ENCODE results near the gene ZFP92. TPM values are rescaled to one million over a fixed set of nuclear protein-coding genes. Genes with fewer than 3 reads are reported as not detected.
"Not testable (repeated sequence)": the region's sequence is repeated elsewhere in the genome, so short reads cannot be mapped to it uniquely, and the experiment has no call there.

The ZFP92 gene
- total RNA-seq, 4 donors from 2014 or later: 0.08 to 0.68 (median 0.20) TPM; not detected in 1

GRCh38 chrX:153401133-153401764, 10.0 kb upstream of the ZFP92 start, which contains the start of gene PNMA6E:
Gene PNMA6E, minus strand, starts transcription at chrX:153401350. Its CDS starts 2,501 bp downstream, at chrX:153398849.
- WGBS, 2 donors: 92% methylated on average over 26 to 29 of the region's 29 CpGs
- intact Hi-C loops (cut with DNase I; ENCODE audit: low total_unique reads): no loop called here

DNA sequence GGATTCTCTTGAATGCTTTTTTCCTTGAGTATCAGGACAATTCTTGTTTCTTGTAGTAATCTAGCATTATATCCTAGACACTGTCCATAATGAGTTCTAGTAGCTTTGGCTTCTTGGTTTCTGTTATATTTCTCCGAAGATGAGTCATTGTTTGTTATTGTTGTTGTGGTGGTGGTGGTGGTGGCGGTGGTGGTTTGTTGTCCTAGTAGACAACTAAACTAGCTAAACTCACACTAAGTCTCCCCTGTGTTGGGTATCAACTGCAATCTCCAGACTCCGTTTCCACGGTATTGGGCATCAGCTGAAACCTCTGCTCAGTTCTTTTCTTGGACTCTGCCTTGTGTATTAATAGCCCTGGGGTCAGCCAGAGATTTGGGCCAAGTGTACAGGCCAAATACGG, 6.9 kb upstream of the ZFP92 start:
- WGBS, 2 donors: 67 to 78% methylated on average over 5 of the region's 5 CpGs
- intact Hi-C loops (cut with DNase I; ENCODE audit: low total_unique reads); DNase-seq (ENCODE audit: low spot score in 2 of 2); H3K4me3 ChIP-seq (ENCODE audit: low read depth, poor library complexity, severe bottlenecking): not testable (repeated sequence)

More at GRCh38 chrX:153401133-153401764, 10.0 kb upstream of the ZFP92 start, which contains the start of gene PNMA6E:
- TF ChIP-seq CTCF (IDR thresholded peaks at IDR 0.05) (no peak), POLR2A (IDR thresholded peaks at IDR 0.05) (no peak)
- no peak for DNase-seq (ENCODE audit: low spot score in 2 of 2)
- H3K4me3 ChIP-seq (ENCODE audit: low read depth, poor library complexity, severe bottlenecking): no peak within 1 kb of the TSS

DNA sequence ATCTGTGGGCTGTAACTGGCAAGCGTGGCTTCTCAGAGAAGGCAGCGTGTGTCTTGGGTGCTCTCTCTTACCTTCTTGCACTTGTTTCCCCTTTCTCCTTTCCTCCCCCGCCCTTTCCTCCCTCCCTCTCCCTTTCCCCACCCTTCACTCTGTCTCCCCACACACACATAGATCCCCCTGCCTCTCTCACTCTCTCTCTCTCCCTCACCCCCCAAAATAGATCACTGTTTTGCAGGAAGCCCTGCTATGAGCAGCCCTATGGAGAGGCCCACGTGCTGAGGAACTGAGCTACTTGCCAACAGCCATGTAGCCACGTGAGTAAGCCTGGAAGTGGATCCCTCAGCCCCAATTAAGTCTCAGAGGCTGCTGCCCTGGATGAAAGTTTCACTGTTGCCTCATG, 5.8 kb upstream of the ZFP92 start:
- intact Hi-C loops (cut with DNase I; ENCODE audit: low total_unique reads): no loop called here
- no peak for DNase-seq (ENCODE audit: low spot score in 2 of 2)
- WGBS, 2 donors: 45 to 49% methylated on average over 5 of the region's 5 CpGs
- TF ChIP-seq CTCF (IDR thresholded peaks at IDR 0.05): no peak
- no peak for TF ChIP-seq POLR2A (IDR thresholded peaks at IDR 0.05)
- H3K4me3 ChIP-seq (ENCODE audit: low read depth, poor library complexity, severe bottlenecking): no peak overlapping the region

DNA sequence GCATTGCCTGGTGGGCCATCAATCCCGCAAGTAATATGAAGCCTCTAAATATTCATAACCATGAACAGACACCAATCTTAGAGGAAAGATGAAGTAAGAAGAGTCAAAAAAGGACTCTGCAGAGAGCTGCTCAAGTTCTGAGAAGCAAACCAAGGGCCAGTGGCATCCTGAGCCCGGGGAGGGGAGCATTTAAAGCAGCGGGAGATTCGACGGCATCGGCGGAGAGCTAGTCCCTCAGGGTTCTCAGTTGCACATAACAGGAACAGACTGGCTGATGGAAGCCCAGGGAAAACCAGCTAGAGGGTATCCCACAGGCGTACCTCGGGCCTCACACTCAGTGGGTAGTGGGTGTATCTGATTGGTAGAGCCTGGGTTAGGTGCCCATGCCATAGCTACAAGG, 5.3 kb upstream of the ZFP92 start:
- intact Hi-C loops (cut with DNase I; ENCODE audit: low total_unique reads): no loop called here
- no peak for TF ChIP-seq CTCF (IDR thresholded peaks at IDR 0.05)
- no peak for TF ChIP-seq POLR2A (IDR thresholded peaks at IDR 0.05)
- H3K4me3 ChIP-seq (ENCODE audit: low read depth, poor library complexity, severe bottlenecking): no peak overlapping the region
- WGBS, 2 donors: 85 to 87% methylated on average over 9 of the region's 9 CpGs
- DNase-seq (ENCODE audit: low spot score in 2 of 2): no peak

DNA sequence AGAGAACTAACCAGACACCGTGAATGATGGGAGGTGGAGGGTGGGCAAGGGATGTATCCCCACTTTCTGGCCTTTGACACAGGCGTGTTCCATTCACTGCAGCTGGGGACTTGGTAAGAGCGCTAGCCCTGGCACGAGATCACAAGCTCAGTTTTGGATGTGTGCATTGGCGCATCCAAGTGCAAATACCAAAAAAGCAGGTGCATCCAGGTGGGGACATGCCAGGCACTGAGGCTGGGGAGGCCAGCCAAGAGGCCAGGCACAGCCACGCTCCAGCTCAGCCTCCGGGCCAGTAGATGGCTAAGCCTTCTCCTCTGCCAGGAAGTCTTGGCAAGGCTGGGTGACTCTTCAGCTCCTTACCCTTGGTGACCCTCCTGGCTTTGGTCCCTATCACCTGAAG, 4.4 kb upstream of the ZFP92 start:
- TF ChIP-seq CTCF (IDR thresholded peaks at IDR 0.05): no peak
- no peak for TF ChIP-seq POLR2A (IDR thresholded peaks at IDR 0.05)
- WGBS, 2 donors: 47 to 72% methylated on average over 4 to 7 of the region's 7 CpGs
- intact Hi-C loops (cut with DNase I; ENCODE audit: low total_unique reads): no loop called here
- no peak overlapping the region for H3K4me3 ChIP-seq (ENCODE audit: low read depth, poor library complexity, severe bottlenecking)
- DNase-seq (ENCODE audit: low spot score in 2 of 2): no peak

- 60 to 73% methylated on average over 1 to 3 of the region's 3 CpGs for WGBS, 2 donors
- intact Hi-C loops (cut with DNase I; ENCODE audit: low total_unique reads): no loop called here
- H3K4me3 ChIP-seq (ENCODE audit: low read depth, poor library complexity, severe bottlenecking): no peak overlapping the region
- DNase-seq (ENCODE audit: low spot score in 2 of 2): no peak
- no peak for TF ChIP-seq POLR2A (IDR thresholded peaks at IDR 0.05)
- TF ChIP-seq CTCF (IDR thresholded peaks at IDR 0.05): no peak
These were observed 3.5 kb upstream of the ZFP92 start for GRCh38 chrX:153407736-153408135.

All from lower leg skin (tissue), 4 donors.